ENCODE measurements around the gene PLPP3. TPM values are rescaled to one million over a fixed set of nuclear protein-coding genes. Genes with fewer than 3 reads are reported as not detected.

The PLPP3 gene
- total RNA-seq, 4 donors from 2014 or later = 127 to 502 (median 297) TPM

DNA sequence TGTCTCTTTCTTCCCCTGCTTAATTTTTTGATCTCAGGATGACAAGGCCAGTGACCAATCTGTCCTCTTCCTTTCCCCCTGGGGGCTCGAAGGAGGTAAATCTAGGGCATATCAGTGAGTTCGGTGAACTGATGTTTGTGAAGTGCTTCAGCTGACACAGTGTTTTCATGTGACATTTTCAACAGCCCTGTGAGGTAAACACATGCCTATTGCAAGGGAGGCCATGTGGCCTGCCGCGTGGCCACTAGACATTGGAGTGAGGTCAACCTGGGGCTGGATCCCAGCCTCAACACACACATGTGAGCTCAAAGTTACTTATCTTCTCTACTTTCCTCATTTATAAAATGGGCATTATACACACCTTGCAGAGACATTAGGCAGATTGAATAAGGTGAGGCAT lies 126.3 kb downstream of the PLPP3 start:
- DNase-seq (ENCODE audit: low spot score) (no peak), ATAC-seq (ENCODE audit: low FRiP score) (peak; percentile 13)
- TF ChIP-seq, protein P1, sequence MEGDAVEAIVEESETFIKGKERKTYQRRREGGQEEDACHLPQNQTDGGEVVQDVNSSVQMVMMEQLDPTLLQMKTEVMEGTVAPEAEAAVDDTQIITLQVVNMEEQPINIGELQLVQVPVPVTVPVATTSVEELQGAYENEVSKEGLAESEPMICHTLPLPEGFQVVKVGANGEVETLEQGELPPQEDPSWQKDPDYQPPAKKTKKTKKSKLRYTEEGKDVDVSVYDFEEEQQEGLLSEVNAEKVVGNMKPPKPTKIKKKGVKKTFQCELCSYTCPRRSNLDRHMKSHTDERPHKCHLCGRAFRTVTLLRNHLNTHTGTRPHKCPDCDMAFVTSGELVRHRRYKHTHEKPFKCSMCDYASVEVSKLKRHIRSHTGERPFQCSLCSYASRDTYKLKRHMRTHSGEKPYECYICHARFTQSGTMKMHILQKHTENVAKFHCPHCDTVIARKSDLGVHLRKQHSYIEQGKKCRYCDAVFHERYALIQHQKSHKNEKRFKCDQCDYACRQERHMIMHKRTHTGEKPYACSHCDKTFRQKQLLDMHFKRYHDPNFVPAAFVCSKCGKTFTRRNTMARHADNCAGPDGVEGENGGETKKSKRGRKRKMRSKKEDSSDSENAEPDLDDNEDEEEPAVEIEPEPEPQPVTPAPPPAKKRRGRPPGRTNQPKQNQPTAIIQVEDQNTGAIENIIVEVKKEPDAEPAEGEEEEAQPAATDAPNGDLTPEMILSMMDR (IDR thresholded peaks at IDR 0.05) = no peak

DNA sequence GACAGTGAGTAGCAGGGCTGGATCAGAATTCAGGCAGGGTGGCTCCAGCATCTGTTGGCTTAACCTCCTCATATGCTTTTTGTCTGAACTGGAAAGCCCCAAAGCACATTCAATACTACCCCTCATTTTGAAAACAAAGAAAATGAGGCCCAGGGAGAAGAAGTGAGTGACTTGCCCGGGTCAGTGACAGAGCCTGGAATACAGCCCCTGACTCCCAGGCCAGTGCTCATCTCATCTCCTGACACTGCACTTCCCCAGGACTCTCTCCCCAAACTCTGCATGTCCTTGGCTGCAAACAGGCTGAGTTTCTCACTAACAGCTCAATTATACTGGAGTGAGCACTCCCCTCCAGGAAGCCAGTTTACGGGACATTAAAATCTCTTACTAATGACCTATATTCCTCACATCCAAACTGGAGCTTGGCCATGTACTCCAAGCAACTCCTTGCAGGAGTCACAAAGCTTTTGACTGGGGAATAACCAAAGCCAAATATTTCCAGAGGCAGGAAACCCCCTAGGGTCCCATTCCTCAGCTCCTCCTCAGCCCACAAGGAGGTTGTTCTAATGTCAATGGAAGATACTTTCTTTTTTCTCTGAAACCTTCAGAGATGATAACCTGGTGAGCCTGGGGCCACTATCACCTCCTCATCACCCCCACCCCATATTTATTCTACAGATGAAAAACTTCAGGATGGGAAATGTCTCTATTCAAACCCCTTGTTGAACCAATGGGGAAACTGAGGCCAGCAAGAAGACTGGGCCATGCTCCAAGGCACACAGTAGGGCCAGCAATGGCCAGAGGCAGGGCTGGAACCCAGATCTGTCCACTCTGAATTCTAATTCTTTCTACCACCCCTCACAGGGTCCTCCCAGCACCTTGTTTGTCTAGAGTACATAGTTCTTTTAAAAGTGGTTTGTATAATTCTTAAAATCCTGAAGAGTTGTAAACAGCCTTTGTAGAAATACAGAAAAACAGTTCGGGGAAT lies 127.0 kb downstream of the PLPP3 start:
- no peak for DNase-seq (ENCODE audit: low spot score)
- ATAC-seq (ENCODE audit: low FRiP score) = peak; percentile 34
- TF ChIP-seq, protein P1 (IDR thresholded peaks at IDR 0.05) = no peak

DNA sequence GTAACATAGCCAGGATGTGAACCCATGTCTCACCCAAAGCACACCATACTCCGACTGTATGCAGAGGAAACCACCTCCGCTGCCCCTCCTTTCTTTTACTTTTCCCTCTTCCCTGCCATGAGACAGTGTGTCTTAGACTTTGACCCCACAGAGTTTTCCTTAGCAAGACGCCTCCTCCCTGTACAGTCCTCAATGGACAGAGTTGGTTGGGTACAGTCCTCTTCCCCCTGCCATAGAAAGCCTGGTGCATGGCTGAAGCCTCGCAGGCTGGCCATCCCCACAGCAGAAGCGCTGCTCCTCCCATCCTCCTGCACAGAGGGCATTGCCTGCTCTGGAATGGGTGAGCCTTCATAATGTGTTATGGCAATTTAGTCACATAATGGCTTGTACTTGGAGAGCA lies 127.9 kb downstream of the PLPP3 start:
- DNase-seq (ENCODE audit: low spot score) = no peak
- ATAC-seq (ENCODE audit: low FRiP score) = no peak
- TF ChIP-seq, protein P1 (IDR thresholded peaks at IDR 0.05) = no peak

DNA sequence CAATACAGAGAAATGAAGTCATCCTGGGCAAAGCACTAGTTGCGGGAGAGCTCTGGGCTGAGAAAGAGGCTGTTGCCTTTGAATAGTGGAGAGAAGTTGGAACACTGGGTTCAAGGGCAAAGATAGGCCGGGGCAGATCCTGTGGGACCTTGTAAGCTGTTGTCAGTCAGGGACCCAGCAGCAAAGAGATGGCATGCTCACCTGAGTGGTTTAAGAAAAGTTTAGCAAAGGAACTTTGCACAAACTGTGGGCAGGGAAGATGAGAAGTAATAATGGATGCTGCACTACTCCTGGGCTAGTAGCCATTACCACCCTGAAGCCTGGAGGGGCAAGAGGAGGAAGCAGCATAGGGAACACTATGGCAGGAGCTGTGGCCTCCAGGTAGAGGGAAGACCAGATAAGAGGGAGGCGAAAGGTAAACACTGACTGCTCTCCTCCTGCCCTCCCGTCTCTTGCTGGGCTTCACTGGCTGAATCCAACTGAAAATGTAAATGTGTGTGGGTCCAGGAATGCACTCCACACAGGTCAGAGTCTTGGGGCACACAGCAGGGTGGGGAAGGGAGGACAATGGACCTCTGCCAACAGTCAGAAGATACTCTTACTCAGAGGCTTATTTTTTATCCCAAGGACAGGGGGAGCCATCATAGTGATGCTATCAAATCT lies 129.2 kb downstream of the PLPP3 start:
- DNase-seq (ENCODE audit: low spot score) (no peak), ATAC-seq (ENCODE audit: low FRiP score) (no peak)
- TF ChIP-seq, protein P1 (IDR thresholded peaks at IDR 0.05) = no peak

DNA sequence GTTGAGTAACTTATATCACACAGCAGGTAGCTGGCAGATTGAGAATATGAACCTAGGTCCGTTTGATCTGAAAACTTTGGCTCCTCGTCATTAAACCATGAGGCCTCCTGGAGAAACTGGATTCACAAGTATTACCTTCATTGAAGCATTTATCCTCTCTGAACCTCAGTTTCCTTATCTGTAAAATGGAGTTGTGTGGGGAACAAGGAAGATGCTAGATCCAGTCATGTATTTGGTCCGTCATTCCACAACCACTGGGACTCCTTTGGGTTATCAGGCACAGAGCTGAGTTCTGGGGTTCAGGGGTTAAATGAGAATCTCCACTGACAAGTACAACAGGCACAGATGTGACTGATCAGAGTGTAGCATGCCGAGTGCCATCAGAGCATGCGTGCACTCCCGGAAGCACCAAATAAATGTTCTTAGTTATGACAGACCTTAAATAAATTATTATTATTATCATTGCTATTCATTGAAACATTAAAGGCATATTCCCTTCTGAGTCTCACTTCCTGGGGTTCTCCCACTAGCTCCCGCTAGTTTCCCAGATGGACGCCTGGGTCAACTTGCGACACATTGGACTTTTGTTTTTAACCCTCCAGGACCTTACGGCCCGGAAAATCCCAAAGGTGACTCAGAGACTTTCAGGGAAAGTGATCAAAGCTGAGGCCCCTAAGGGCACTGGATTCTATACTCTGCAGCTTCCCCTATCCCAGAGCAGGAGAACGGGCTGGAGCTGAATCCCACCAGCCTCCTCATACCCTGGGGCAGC lies 130.6 kb downstream of the PLPP3 start:
- ATAC-seq (ENCODE audit: low FRiP score) (peak; percentile 28), DNase-seq (ENCODE audit: low spot score) (no peak)
- TF ChIP-seq, protein P1 (IDR thresholded peaks at IDR 0.05) = no peak

DNA sequence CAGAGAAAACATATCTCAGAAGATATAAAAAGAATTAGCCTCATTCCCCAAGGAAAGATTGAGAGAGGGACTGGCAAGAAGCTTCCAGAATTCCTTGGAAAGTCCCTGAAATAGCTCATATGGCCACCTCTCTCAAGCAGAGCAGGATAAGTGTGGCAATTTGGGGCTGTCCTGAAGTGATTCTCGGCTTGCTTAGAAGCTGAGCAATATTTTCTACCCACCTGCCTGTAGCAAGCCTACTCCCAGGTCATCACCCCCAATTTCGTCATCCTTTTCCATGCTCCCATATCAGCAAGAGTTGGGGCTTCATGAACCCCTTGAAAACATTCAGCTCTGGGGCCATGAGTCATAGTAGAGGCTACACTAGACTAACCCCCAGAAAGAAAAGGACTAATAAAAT lies 131.5 kb downstream of the PLPP3 start:
- DNase-seq (ENCODE audit: low spot score) (no peak), ATAC-seq (ENCODE audit: low FRiP score) (no peak)
- TF ChIP-seq, protein P1 (IDR thresholded peaks at IDR 0.05) = no peak

Measured in omental fat pad (tissue), 4 donors.